ENCODE results near the gene FAM219A.

DNA sequence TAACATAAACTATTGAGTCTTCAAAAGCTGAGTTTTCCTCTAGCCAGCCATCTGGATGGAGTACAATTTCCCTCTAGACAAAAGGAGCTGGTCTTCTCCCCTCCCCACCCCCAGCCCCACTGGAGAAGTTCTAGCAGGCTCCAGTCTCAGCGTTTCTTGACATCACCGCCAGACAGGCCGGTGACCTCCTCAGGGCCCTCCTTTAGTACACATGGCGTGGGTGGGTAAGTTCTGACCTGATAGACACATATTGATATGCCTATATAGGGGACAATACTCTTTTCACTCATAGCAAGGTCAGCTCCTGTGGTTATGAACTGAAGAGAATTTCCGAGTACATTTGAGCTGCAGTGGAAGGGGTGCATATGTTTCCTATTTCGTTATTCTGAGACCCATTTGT lies 27.5 kb upstream of the FAM219A start:
- TF ChIP-seq, protein P1, sequence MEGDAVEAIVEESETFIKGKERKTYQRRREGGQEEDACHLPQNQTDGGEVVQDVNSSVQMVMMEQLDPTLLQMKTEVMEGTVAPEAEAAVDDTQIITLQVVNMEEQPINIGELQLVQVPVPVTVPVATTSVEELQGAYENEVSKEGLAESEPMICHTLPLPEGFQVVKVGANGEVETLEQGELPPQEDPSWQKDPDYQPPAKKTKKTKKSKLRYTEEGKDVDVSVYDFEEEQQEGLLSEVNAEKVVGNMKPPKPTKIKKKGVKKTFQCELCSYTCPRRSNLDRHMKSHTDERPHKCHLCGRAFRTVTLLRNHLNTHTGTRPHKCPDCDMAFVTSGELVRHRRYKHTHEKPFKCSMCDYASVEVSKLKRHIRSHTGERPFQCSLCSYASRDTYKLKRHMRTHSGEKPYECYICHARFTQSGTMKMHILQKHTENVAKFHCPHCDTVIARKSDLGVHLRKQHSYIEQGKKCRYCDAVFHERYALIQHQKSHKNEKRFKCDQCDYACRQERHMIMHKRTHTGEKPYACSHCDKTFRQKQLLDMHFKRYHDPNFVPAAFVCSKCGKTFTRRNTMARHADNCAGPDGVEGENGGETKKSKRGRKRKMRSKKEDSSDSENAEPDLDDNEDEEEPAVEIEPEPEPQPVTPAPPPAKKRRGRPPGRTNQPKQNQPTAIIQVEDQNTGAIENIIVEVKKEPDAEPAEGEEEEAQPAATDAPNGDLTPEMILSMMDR (IDR thresholded peaks at IDR 0.05; ENCODE audit: low read length) = no peak
- no peak for TF ChIP-seq EZH2 (IDR thresholded peaks at IDR 0.05; ENCODE audit: borderline replicate concordance, low read length)

Data from OCI-LY1 (cell line).